ENCODE results near the gene CLDN6.

Gene CLDN6

GRCh38 chr16:3038896-3039295 lies 20.9 kb upstream of the CLDN6 start:
- DNase-seq (ENCODE audit: low read depth in 2 of 2) = no peak
- no peak overlapping the region for H3K4me3 ChIP-seq (replicated peaks in 1 of 2; ENCODE audit: low read depth in 2 of 2, low read length in 2 of 2)
- no peak for TF ChIP-seq CTCF (IDR thresholded peaks at IDR 0.05; ENCODE audit: low read depth, low read length)

- no peak overlapping the region for H3K4me3 ChIP-seq (replicated peaks in 1 of 2; ENCODE audit: low read depth in 2 of 2, low read length in 2 of 2)
- no peak for TF ChIP-seq CTCF (IDR thresholded peaks at IDR 0.05; ENCODE audit: low read depth, low read length)
- DNase-seq (ENCODE audit: low read depth in 2 of 2) = no peak
These were observed 20.3 kb upstream of the CLDN6 start for GRCh38 chr16:3038256-3038655.

GRCh38 chr16:3036726-3037315 lies 18.8 kb upstream of the CLDN6 start, which contains the start of gene BICDL2:
TSS of gene BICDL2 (minus strand) at chr16:3036944. CDS start at chr16:3035496, 1,448 bp downstream.
- DNase-seq (ENCODE audit: low read depth in 2 of 2) = no peak
- no peak within 1 kb of the TSS for H3K4me3 ChIP-seq (replicated peaks in 1 of 2; ENCODE audit: low read depth in 2 of 2, low read length in 2 of 2)
- no peak for TF ChIP-seq CTCF (IDR thresholded peaks at IDR 0.05; ENCODE audit: low read depth, low read length)

DNA sequence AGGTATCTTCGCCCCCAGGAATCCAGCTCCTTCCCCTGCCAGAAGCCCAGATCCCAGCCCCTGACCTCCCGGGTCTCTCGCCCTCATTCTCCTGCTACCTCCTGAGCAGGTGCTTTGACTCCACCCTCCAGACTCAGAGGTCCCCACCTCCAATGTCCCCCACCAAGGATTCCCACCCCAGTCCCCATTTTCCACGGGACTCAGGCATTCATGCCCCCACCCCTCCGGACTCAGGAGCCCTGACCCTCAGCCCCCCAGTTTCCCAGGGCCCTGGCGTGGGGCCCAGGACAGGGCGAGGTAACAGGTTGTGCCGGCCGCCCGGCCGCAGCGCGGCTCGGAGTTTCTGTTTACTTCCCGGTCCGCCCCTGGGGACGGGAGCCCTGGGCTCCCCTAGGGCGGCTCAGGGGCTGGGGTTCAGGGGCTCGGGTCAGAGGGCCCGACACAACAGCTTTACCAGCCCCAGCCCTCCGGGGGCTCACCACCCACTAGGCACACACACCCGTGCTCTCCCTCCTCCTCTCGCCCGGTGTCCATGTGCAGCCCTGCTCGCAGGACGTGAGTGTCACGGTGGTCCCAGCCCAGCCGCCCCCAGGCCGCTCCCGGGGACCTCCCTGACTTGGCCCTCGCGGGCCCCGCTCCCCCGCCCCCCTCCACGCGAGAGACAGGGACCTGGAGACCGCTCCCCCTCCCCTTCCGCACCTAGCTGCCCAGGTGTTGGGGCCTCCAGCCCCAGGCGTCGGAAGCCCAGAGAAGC lies 18.2 kb upstream of the CLDN6 start:
- H3K4me3 ChIP-seq (replicated peaks in 1 of 2; ENCODE audit: low read depth in 2 of 2, low read length in 2 of 2) = no peak overlapping the region
- DNase-seq (ENCODE audit: low read depth in 2 of 2) = no peak
- TF ChIP-seq CTCF (IDR thresholded peaks at IDR 0.05; ENCODE audit: low read depth, low read length) = no peak

- TF ChIP-seq CTCF (IDR thresholded peaks at IDR 0.05; ENCODE audit: low read depth, low read length) = no peak
- DNase-seq (ENCODE audit: low read depth in 2 of 2) = no peak
- H3K4me3 ChIP-seq (replicated peaks in 1 of 2; ENCODE audit: low read depth in 2 of 2, low read length in 2 of 2) = no peak overlapping the region
These were observed 17.4 kb upstream of the CLDN6 start for GRCh38 chr16:3035289-3035971.

DNA sequence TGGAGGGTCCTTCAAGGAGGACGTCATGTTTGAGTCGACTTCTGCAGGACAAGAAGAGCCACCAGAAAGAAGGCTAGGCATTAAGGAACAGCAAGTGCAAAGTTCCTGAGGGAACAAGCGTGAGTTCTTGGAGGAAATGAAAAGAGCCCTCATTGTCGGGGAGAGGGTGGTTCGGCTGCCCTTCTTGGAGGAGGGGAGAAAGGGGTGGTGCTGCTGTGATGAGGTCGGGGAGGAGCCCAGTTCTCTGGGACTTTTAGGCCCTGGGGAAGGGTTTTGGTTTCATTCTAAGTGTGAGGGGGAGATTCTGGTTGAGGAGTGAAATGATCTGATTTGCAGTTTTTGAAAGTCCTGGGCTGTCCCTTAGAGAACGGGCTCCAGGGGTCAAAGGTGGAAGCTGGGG lies 14.6 kb upstream of the CLDN6 start:
- no peak for DNase-seq (ENCODE audit: low read depth in 2 of 2)
- TF ChIP-seq CTCF (IDR thresholded peaks at IDR 0.05; ENCODE audit: low read depth, low read length) = no peak
- H3K4me3 ChIP-seq (replicated peaks in 1 of 2; ENCODE audit: low read depth in 2 of 2, low read length in 2 of 2) = no peak overlapping the region

Measured in cardiac fibroblast (primary cell).